Kidney (tissue), 14 donors: Measurements from ENCODE around the gene FRMD4A. TPM values are rescaled to one million over a fixed set of nuclear protein-coding genes. Genes with fewer than 3 reads are reported as not detected.

Source experiments
- DNase-seq, 5 donors: peaks; one replicate each; pipeline ENCODE4 v3.0.0-alpha.2; 2013 to 2020
- FAIRE-seq: peaks from 2 replicates; lab custom pipeline; 2012; peaks lifted over from hg19 to GRCh38; lab: Jason Lieb, UNC
- H3K27ac ChIP-seq, 2 donors: one replicate each; pipeline ENCODE4 v1.7.0; 2013; ENCODE audit warnings: low read depth in 2 of 2, low read length in 2 of 2, inconsistent platforms in 1 of 2
- H3K27me3 ChIP-seq: one replicate; pipeline ENCODE4 v1.7.1; 2013; ENCODE audit warnings: low read length, inconsistent platforms; ENCODE audit not compliant: control insufficient read depth, insufficient read depth
- H3K36me3 ChIP-seq, 3 donors: one replicate each; pipeline versions ENCODE4 v1.7.0 to v1.7.1; 2013; ENCODE audit warnings: low read length in 3 of 3, control low read depth in 1 of 3, inconsistent platforms in 1 of 3; ENCODE audit not compliant: insufficient read depth in 3 of 3, control insufficient read depth in 2 of 3
- H3K4me1 ChIP-seq, 3 donors: one replicate each; pipeline versions ENCODE4 v1.7.0 to v1.7.1; 2013; ENCODE audit warnings: low read length in 3 of 3, inconsistent platforms in 1 of 3, low read depth in 1 of 3; ENCODE audit not compliant: control insufficient read depth in 2 of 3, insufficient read depth in 2 of 3
- H3K4me3 ChIP-seq, 3 donors: one replicate each; pipeline versions ENCODE4 v1.7.0 to v1.8.1; 2013; ENCODE audit warnings: low read length in 3 of 3, control low read depth in 1 of 3, inconsistent platforms in 1 of 3
- H3K9ac ChIP-seq, 3 donors: one replicate each; pipeline versions ENCODE4 v1.7.0 to v1.7.1; 2013; ENCODE audit warnings: low read length in 3 of 3, control low read depth in 1 of 3, inconsistent platforms in 1 of 3
- H3K9me3 ChIP-seq, 3 donors: one replicate each; pipeline versions ENCODE4 v1.7.0 to v1.7.1; 2013; ENCODE audit warnings: low read length in 3 of 3, control low read depth in 1 of 3, inconsistent platforms in 1 of 3; ENCODE audit not compliant: control insufficient read depth in 2 of 3, insufficient read depth in 1 of 3
- CTCF ChIP-seq: IDR thresholded peaks from 3 replicates; pipeline ENCODE4 v1.5.1; 2012; ENCODE audit warnings: mild to moderate bottlenecking, moderate library complexity, borderline replicate concordance; ENCODE audit not compliant: insufficient read depth; ENCODE audit errors: extremely low read depth
- intact Hi-C: fragments of 100-400 bp; cut with DNase I; formaldehyde crosslinking; loops from one replicate; pipeline ENCODE4 v1.11.1; 2022
- polyA plus RNA-seq: library from polyadenylated mRNA; stranded (reverse); fragments of 350-450 nt; fragmentation: Illumina TruSeq; extraction: RNeasy Lipid Tissue Mini Kit (QIAGEN cat#74804); gene quantifications from one replicate; pipeline ENCODE4 v1.2.3, GENCODE V29; 2014; ENCODE audit warnings: low read depth, low replicate concordance; ENCODE audit not compliant: insufficient read depth
- total RNA-seq: library from RNA; stranded (reverse); fragmentation: NEBNext Ultra II Directional; extraction: Animal tissue kit (Norgen Biotek cat#: 25700); gene quantifications from one replicate; pipeline ENCODE4 v1.2.1, GENCODE V29; 2021
- donor health status: control.
- donor health status: control.
- donor health status: control.
- donor health status: control.
- donor health status: control.
- donor health status: DM: yes; HTN: yes; CAD: no.
- donor health status: Normal renal cell carcinoma (clear cell type).

The FRMD4A gene
- total and polyA plus RNA-seq, 2 donors from 2014 or later: 16.0 to 68.2 TPM

DNA sequence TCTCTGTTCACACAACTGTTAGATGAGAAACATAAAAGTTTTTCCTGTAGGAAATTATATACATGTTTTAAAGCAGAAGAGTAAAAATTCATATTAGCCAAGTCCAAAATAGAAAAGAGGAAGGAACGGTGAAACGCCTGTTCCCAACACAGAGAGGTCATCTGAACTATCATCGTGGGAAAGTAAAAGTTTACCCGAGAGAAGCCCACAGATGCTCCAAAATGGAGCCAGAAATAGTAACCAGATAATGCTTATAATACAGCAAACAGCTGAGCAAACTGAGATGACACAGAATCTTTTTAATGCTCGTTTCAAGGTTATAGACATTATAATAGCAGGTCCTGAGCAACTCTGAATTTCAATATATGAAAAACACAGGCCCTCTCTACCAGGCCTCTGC, 24.5 kb downstream of the FRMD4A start:
- H3K27me3 ChIP-seq: no peaks in the 10 kb centered on the region
- no peak for DNase-seq
- H3K4me3 ChIP-seq: no peak overlapping the region
- no peak overlapping the region for H3K27ac ChIP-seq
- H3K36me3 ChIP-seq: no peaks in the 10 kb centered on the region
- TF ChIP-seq CTCF: no peak
- no peaks in the 10 kb centered on the region for H3K9me3 ChIP-seq
- intact Hi-C loops: no loop called here
- no peak overlapping the region for H3K9ac ChIP-seq
- no peaks in the 10 kb centered on the region for H3K4me1 ChIP-seq
- no peak for FAIRE-seq

DNA sequence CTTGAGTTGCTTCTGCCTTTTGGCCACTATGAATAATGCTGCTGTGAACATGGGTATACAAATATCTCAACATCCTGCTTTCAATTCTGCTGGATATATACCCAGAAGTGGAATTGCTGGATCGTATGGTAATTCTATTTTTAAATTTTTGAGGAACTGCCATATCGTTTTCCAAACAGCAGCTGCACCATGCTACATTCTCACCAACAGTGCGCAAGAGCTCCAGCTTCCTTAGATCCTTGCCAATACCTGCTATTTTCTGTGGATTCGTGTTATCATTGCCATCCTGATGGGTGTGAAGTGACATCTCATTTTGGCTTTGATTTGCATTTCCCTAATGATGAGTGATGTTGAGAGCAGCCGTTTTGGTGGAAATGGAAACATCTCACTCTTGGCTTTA, 26.7 kb downstream of the FRMD4A start:
- FAIRE-seq (no peak), DNase-seq (no peak)
- no peak for TF ChIP-seq CTCF
- Histone ChIP-seq H3K27ac (no peak overlapping the region), H3K4me1 (no peaks in the 10 kb centered on the region), H3K9ac (no peak overlapping the region), H3K27me3 (no peaks in the 10 kb centered on the region), H3K4me3 (no peak overlapping the region), H3K9me3 (no peaks in the 10 kb centered on the region), H3K36me3 (no peaks in the 10 kb centered on the region)
- intact Hi-C loops: no loop called here

- TF ChIP-seq CTCF: peak; percentile 26
- Histone ChIP-seq H3K36me3 (no peaks in the 10 kb centered on the region), H3K27ac (no peak overlapping the region), H3K9ac (no peak overlapping the region), H3K27me3 (no peaks in the 10 kb centered on the region), H3K4me1 (peaks cover 0 to 3% (median 0%) of the 10 kb centered on the region in 3 donors), H3K4me3 (no peak overlapping the region), H3K9me3 (no peaks in the 10 kb centered on the region)
- FAIRE-seq: no peak
- DNase-seq: no peak
- intact Hi-C loops: no loop called here
These were observed 28.7 kb downstream of the FRMD4A start for GRCh38 chr10:14302035-14302434.

DNA sequence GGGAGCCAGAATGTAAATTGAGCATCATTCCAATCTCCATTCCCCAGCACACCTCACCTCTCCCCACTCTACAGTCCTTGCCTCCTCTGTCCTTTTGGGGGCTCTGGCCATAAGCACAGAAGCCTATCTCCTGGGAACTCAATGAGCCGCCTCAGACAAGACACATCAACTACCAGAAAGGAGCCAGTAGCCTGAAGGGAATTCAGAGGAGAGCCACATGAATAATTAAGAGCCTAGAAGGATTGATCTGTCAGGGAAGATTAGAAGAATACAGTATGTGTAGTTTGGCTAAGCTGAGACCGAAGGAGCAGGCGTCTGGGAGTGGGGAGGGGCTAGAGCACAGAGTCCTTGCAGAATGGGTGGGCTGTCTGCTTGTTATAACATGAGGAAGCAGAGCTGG, 31.2 kb downstream of the FRMD4A start:
- FAIRE-seq (no peak), DNase-seq (peak in 1 of 5 donors; percentile 41)
- Histone ChIP-seq H3K36me3 (no peaks in the 10 kb centered on the region), H3K9ac (no peak overlapping the region), H3K27ac (no peak overlapping the region), H3K4me1 (peaks cover 0 to 7% (median 0%) of the 10 kb centered on the region in 3 donors), H3K9me3 (no peaks in the 10 kb centered on the region), H3K27me3 (no peaks in the 10 kb centered on the region), H3K4me3 (no peak overlapping the region)
- intact Hi-C loops: no loop called here
- TF ChIP-seq CTCF: no peak
